ENCODE measurements around the gene IGFBP7.
"Not testable (repeated sequence)": the region's sequence is repeated elsewhere in the genome, so short reads cannot be mapped to it uniquely, and the experiment has no call there.

IGFBP7 gene

GRCh38 chr4:57064811-57065711 is 45.1 kb downstream of the IGFBP7 start:
- Histone ChIP-seq H3K79me2 (ENCODE audit: control insufficient read depth, insufficient read depth, low read length) (no peaks in the 10 kb centered on the region), H3K36me3 (ENCODE audit: control insufficient read depth, insufficient read depth, low read length) (no peaks in the 10 kb centered on the region), H3K4me3 (ENCODE audit: low read length) (no peak overlapping the region)

DNA sequence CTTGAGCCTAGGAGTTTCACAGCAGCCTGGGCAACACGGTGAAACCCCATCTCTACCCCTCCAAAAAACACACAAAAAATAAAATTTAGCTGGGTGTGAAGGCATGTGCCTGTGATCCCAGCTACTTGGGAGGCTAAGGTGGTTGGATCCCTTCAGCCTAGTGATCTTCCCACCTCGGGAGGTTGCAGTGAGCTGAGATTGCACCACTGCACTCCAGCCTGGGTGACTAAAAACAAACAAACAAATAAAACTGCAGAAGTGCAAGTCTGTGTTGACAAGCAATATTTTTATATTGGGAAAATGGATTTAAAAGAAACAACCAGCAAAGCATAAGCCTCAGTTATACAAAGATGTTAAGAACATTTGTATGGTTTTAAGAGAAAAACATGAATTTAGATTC is 46.1 kb downstream of the IGFBP7 start:
- no CpG with 5 or more reads among the region's 2 CpGs for WGBS (ENCODE audit: extremely low coverage, insufficient coverage, low lambda C conversion rate)
- no peak overlapping the region for H2BK15ac ChIP-seq (replicated peaks; ENCODE audit: low read depth)
- no peaks in the 10 kb centered on the region for H3K79me2 ChIP-seq (ENCODE audit: control insufficient read depth, insufficient read depth, low read length)
- H3K18ac ChIP-seq (ENCODE audit: low read length), result no peak overlapping the region
- H3K56ac ChIP-seq (ENCODE audit: low read length), result no peak overlapping the region
- no peak overlapping the region for H2BK120ac ChIP-seq (ENCODE audit: low read depth, low read length)
- H3K27me3 ChIP-seq (ENCODE audit: insufficient read depth, low read length, poor library complexity), result no peaks in the 10 kb centered on the region
- no peaks in the 10 kb centered on the region for H3K36me3 ChIP-seq (ENCODE audit: control insufficient read depth, insufficient read depth, low read length)
- H3K4me1 ChIP-seq (ENCODE audit: control insufficient read depth, low read depth, low read length), result peaks cover 3% of the 10 kb centered on the region
- H3K4ac ChIP-seq (ENCODE audit: low read depth, low read length), result no peak overlapping the region
- H2BK5ac ChIP-seq (ENCODE audit: low read length), result no peak overlapping the region
- no peak for DNase-seq
- no peak overlapping the region for H4K5ac ChIP-seq (ENCODE audit: low read length)
- H4K8ac ChIP-seq (ENCODE audit: low read depth, low read length), result no peak overlapping the region
- H3K4me3 ChIP-seq (ENCODE audit: low read length), result no peak overlapping the region
- H3K9ac ChIP-seq (ENCODE audit: low read length), result no peak overlapping the region
- no peak overlapping the region for H2AK5ac ChIP-seq (ENCODE audit: low read length)
- H3K79me1 ChIP-seq (ENCODE audit: low read length), result no peaks in the 10 kb centered on the region
- H3K4me2 ChIP-seq (ENCODE audit: low read length), result no peak overlapping the region
- no peak overlapping the region for H3K27ac ChIP-seq (ENCODE audit: low read depth, low read length)
- no peak overlapping the region for H3K23ac ChIP-seq (ENCODE audit: low read length)

More at GRCh38 chr4:57064811-57065711, 45.1 kb downstream of the IGFBP7 start:
- no peak overlapping the region for H2AK5ac ChIP-seq (ENCODE audit: low read length)
- no peaks in the 10 kb centered on the region for H3K27me3 ChIP-seq (ENCODE audit: insufficient read depth, low read length, poor library complexity)
- WGBS (ENCODE audit: extremely low coverage, insufficient coverage, low lambda C conversion rate), result no CpG with 5 or more reads among the region's 20 CpGs
- no peak overlapping the region for H4K5ac ChIP-seq (ENCODE audit: low read length)
- no peak overlapping the region for H3K56ac ChIP-seq (ENCODE audit: low read length)
- no peaks in the 10 kb centered on the region for H3K79me1 ChIP-seq (ENCODE audit: low read length)
- H3K4me1 ChIP-seq (ENCODE audit: control insufficient read depth, low read depth, low read length), result peaks cover 3% of the 10 kb centered on the region
- H3K27ac ChIP-seq (ENCODE audit: low read depth, low read length), result no peak overlapping the region
- H2BK120ac ChIP-seq (ENCODE audit: low read depth, low read length), result no peak overlapping the region
- no peak overlapping the region for H3K18ac ChIP-seq (ENCODE audit: low read length)
- no peak overlapping the region for H3K4me2 ChIP-seq (ENCODE audit: low read length)
- no peak overlapping the region for H4K8ac ChIP-seq (ENCODE audit: low read depth, low read length)
- no peak overlapping the region for H3K4ac ChIP-seq (ENCODE audit: low read depth, low read length)
- no peak for DNase-seq
- no peak overlapping the region for H3K9ac ChIP-seq (ENCODE audit: low read length)
- no peak overlapping the region for H3K23ac ChIP-seq (ENCODE audit: low read length)
- H2BK15ac ChIP-seq (replicated peaks; ENCODE audit: low read depth), result no peak overlapping the region
- no peak overlapping the region for H2BK5ac ChIP-seq (ENCODE audit: low read length)

- H4K8ac ChIP-seq (ENCODE audit: low read depth, low read length), result no peak overlapping the region
- no peak overlapping the region for H3K56ac ChIP-seq (ENCODE audit: low read length)
- H3K4me3 ChIP-seq (ENCODE audit: low read length), result no peak overlapping the region
- H3K27me3 ChIP-seq (ENCODE audit: insufficient read depth, low read length, poor library complexity), result no peaks in the 10 kb centered on the region
- no peak overlapping the region for H3K18ac ChIP-seq (ENCODE audit: low read length)
- WGBS (ENCODE audit: extremely low coverage, insufficient coverage, low lambda C conversion rate), result no CpG with 5 or more reads among the region's 1 CpG
- no peaks in the 10 kb centered on the region for H3K36me3 ChIP-seq (ENCODE audit: control insufficient read depth, insufficient read depth, low read length)
- H2BK120ac ChIP-seq (ENCODE audit: low read depth, low read length), result no peak overlapping the region
- H3K27ac ChIP-seq (ENCODE audit: low read depth, low read length), result no peak overlapping the region
- H3K79me2 ChIP-seq (ENCODE audit: control insufficient read depth, insufficient read depth, low read length), result no peaks in the 10 kb centered on the region
- H2BK15ac ChIP-seq (replicated peaks; ENCODE audit: low read depth), result no peak overlapping the region
- H3K4ac ChIP-seq (ENCODE audit: low read depth, low read length), result no peak overlapping the region
- DNase-seq, result no peak
- H3K4me1 ChIP-seq (ENCODE audit: control insufficient read depth, low read depth, low read length), result peaks cover 3% of the 10 kb centered on the region
- no peak overlapping the region for H2BK5ac ChIP-seq (ENCODE audit: low read length)
- no peak overlapping the region for H2AK5ac ChIP-seq (ENCODE audit: low read length)
- H3K9ac ChIP-seq (ENCODE audit: low read length), result no peak overlapping the region
- H3K4me2 ChIP-seq (ENCODE audit: low read length), result no peak overlapping the region
- H4K5ac ChIP-seq (ENCODE audit: low read length), result no peak overlapping the region
- no peaks in the 10 kb centered on the region for H3K79me1 ChIP-seq (ENCODE audit: low read length)
- H3K23ac ChIP-seq (ENCODE audit: low read length), result no peak overlapping the region
Measured at GRCh38 chr4:57063518-57063917, 46.7 kb downstream of the IGFBP7 start.

DNA sequence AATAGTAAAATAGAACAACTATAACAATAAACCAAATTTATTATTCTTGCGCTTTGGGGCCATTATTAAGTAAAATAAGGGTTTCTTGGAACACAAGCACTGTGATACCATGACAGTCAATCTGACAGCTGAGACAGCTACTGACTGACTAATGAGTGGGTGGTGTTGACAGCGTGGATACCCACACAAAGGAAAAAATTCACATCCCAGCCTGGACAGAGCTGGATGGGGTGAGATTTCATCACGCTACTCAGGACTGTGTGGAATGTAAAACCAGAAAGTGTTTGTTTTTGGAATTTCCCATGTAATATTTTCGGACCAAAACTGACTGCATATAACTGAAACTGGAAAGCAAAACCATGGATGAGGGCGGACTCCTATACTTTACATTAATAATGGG is 48.8 kb downstream of the IGFBP7 start:
- DNase-seq, result no peak
- no peaks in the 10 kb centered on the region for H3K79me1 ChIP-seq (ENCODE audit: low read length)
- no peak overlapping the region for H3K9ac ChIP-seq (ENCODE audit: low read length)
- H2BK5ac ChIP-seq (ENCODE audit: low read length), result no peak overlapping the region
- H2BK120ac ChIP-seq (ENCODE audit: low read depth, low read length), result no peak overlapping the region
- WGBS (ENCODE audit: extremely low coverage, insufficient coverage, low lambda C conversion rate), result no CpG with 5 or more reads among the region's 5 CpGs
- no peak overlapping the region for H4K8ac ChIP-seq (ENCODE audit: low read depth, low read length)
- H3K4me1 ChIP-seq (ENCODE audit: control insufficient read depth, low read depth, low read length), result peaks cover 3% of the 10 kb centered on the region
- no peak overlapping the region for H2BK15ac ChIP-seq (replicated peaks; ENCODE audit: low read depth)
- H2AK5ac ChIP-seq (ENCODE audit: low read length), result no peak overlapping the region
- H3K56ac ChIP-seq (ENCODE audit: low read length), result no peak overlapping the region
- no peak overlapping the region for H3K4me3 ChIP-seq (ENCODE audit: low read length)
- H3K79me2 ChIP-seq (ENCODE audit: control insufficient read depth, insufficient read depth, low read length), result no peaks in the 10 kb centered on the region
- H3K36me3 ChIP-seq (ENCODE audit: control insufficient read depth, insufficient read depth, low read length), result no peaks in the 10 kb centered on the region
- H3K4ac ChIP-seq (ENCODE audit: low read depth, low read length), result no peak overlapping the region
- no peak overlapping the region for H3K23ac ChIP-seq (ENCODE audit: low read length)
- H3K27ac ChIP-seq (ENCODE audit: low read depth, low read length), result no peak overlapping the region
- H3K4me2 ChIP-seq (ENCODE audit: low read length), result no peak overlapping the region
- H3K27me3 ChIP-seq (ENCODE audit: insufficient read depth, low read length, poor library complexity), result no peaks in the 10 kb centered on the region
- H4K5ac ChIP-seq (ENCODE audit: low read length), result no peak overlapping the region
- H3K18ac ChIP-seq (ENCODE audit: low read length), result no peak overlapping the region

GRCh38 chr4:57060717-57061067 is 49.5 kb downstream of the IGFBP7 start:
- not testable (repeated sequence) for H3K36me3 ChIP-seq (ENCODE audit: control insufficient read depth, insufficient read depth, low read length); H2BK5ac ChIP-seq (ENCODE audit: low read length); H2BK15ac ChIP-seq (replicated peaks; ENCODE audit: low read depth); H2AK5ac ChIP-seq (ENCODE audit: low read length); H3K79me2 ChIP-seq (ENCODE audit: control insufficient read depth, insufficient read depth, low read length); H2BK120ac ChIP-seq (ENCODE audit: low read depth, low read length); H3K27me3 ChIP-seq (ENCODE audit: insufficient read depth, low read length, poor library complexity); H3K27ac ChIP-seq (ENCODE audit: low read depth, low read length); H3K79me1 ChIP-seq (ENCODE audit: low read length); H3K4ac ChIP-seq (ENCODE audit: low read depth, low read length); H3K56ac ChIP-seq (ENCODE audit: low read length); H4K5ac ChIP-seq (ENCODE audit: low read length); H4K8ac ChIP-seq (ENCODE audit: low read depth, low read length); H3K23ac ChIP-seq (ENCODE audit: low read length); H3K18ac ChIP-seq (ENCODE audit: low read length); H3K4me2 ChIP-seq (ENCODE audit: low read length); H3K4me3 ChIP-seq (ENCODE audit: low read length); DNase-seq; H3K9ac ChIP-seq (ENCODE audit: low read length); H3K4me1 ChIP-seq (ENCODE audit: control insufficient read depth, low read depth, low read length)
- no CpG with 5 or more reads among the region's 6 CpGs for WGBS (ENCODE audit: extremely low coverage, insufficient coverage, low lambda C conversion rate)
